IgD-negative memory B cell (primary cell): ENCODE results near the gene SLC10A7. TPM values are rescaled to one million over a fixed set of nuclear protein-coding genes. Genes with fewer than 3 reads are reported as not detected.
A peak's percentile ranks its signal among the peaks of the same experiment; 100 is the strongest.

Source experiments
- H3K27ac Mint-ChIP-seq, 3 donors: one replicate each; pipeline ENCODE4 v1.8.0; 2020 to 2022; ENCODE audit warnings: mild to moderate bottlenecking in 3 of 3, mixed read lengths in 3 of 3, moderate library complexity in 1 of 3
- H3K27me3 Mint-ChIP-seq: one replicate; pipeline ENCODE4 v1.8.0; 2021; ENCODE audit warnings: mixed read lengths
- H3K36me3 Mint-ChIP-seq: one replicate; pipeline ENCODE4 v1.8.0; 2020; ENCODE audit warnings: mild to moderate bottlenecking, mixed read lengths
- H3K4me1 Mint-ChIP-seq, 3 donors: one replicate each; pipeline ENCODE4 v1.8.0; 2020 to 2022; ENCODE audit warnings: mixed read lengths in 3 of 3, mild to moderate bottlenecking in 1 of 3
- H3K4me3 Mint-ChIP-seq, 4 donors: one replicate each; pipeline ENCODE4 v1.8.0; 2020 to 2022; ENCODE audit warnings: mild to moderate bottlenecking in 4 of 4, mixed read lengths in 4 of 4, moderate library complexity in 3 of 4
- H3K9me3 Mint-ChIP-seq, 3 donors: one replicate each; pipeline ENCODE4 v1.8.0; 2020 to 2021; ENCODE audit warnings: mixed read lengths in 3 of 3, mild to moderate bottlenecking in 1 of 3
- polyA plus RNA-seq: library from polyadenylated mRNA; unstranded; fragments of 300-500 nt; fragmentation: Illumina TruSeq; gene quantifications from one replicate; pipeline ENCODE4 v1.2.3, GENCODE V29; 2021

SLC10A7 gene
- polyA plus RNA-seq, 1 donor from 2014 or later: 8.3 TPM

DNA sequence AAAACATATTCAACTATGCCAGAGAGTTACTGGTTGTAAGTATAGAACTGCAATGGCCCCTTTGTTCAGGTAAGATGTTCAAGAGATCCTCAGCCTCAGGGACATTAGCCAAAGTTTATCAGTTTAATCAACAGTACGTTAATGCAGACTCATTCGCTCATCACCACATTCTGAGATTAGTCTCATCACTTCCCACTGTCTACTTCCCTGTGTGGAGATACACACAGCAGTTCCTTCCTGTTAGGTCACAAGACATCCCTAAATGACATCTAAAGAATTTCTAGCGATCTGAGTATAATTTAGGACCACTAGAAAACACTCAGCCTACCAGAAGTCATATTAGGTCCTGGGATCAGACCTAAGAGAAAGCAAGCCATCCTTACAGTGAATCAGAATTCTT, 10.4 kb downstream of the SLC10A7 start:
- H3K4me1 Mint-ChIP-seq: peaks cover 0 to 1% (median 0%) of the 10 kb centered on the region in 3 donors
- no peak overlapping the region for H3K4me3 Mint-ChIP-seq
- H3K27me3 Mint-ChIP-seq: no peaks in the 10 kb centered on the region
- no peaks in the 10 kb centered on the region for H3K9me3 Mint-ChIP-seq
- H3K36me3 Mint-ChIP-seq: peaks cover 12% of the 10 kb centered on the region
- no peak overlapping the region for H3K27ac Mint-ChIP-seq

GRCh38 chr4:146510942-146511341, 10.8 kb downstream of the SLC10A7 start:
- Mint-ChIP-seq H3K27ac (no peak overlapping the region), H3K36me3 (peaks cover 10% of the 10 kb centered on the region), H3K27me3 (no peaks in the 10 kb centered on the region), H3K9me3 (no peaks in the 10 kb centered on the region), H3K4me3 (no peak overlapping the region), H3K4me1 (peaks cover 0 to 1% (median 0%) of the 10 kb centered on the region in 3 donors)

DNA sequence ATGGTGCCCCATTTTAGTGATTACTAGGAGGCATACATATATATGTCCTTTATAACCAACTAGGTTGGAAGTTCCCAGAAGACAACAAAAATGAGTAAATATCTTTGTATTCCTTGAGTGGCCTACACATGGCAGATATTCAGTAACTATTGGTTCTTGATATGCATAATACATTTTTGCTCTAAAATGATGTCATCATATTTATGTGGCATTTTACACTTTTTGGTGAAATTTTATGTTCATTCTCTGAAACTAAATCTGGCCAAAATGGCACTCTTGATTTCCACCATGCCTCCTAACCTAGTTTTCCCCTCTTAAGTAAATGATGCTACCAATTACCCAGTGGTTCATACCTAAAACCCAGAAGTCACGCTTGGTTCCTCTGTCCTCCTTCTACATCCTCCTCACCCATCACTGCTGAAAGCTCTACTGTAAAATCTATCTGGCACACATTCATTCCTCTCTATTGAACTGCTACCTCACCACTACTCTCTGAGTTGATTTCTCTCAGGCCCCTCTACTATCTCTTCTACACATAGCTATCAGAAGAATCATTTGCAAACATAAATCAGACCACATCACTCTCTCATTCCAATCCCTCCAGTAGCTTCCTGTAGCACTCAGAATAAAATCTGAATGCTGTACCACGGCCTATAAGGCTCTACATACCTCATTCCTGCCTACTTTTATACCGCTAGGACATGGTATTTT, 13.4 kb downstream of the SLC10A7 start:
- no peak overlapping the region for H3K4me3 Mint-ChIP-seq
- H3K27ac Mint-ChIP-seq: peak overlapping the region in 1 of 3 donors; percentile 0
- no peaks in the 10 kb centered on the region for H3K27me3 Mint-ChIP-seq
- no peaks in the 10 kb centered on the region for H3K9me3 Mint-ChIP-seq
- H3K36me3 Mint-ChIP-seq: peaks cover 10% of the 10 kb centered on the region
- peaks cover 0 to 1% (median 0%) of the 10 kb centered on the region in 3 donors for H3K4me1 Mint-ChIP-seq

DNA sequence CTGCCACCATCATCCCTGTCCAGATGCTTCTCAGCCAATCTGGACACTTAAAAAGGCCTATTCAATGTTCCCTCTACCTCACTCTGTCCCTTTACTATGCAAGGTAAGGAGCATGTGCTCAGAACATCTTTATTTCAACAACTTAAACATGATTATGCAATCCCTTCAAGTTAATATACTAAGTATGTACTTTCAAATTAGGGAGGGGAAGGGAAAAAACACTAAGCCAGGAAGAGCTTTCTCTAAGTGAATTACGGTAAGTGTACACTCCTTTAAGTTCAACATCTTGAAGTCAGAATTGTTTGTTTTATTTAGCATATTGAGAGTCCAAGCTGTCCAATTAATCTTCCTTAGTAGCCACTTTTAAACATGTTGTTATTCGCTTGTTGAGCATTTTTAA, 14.1 kb downstream of the SLC10A7 start:
- H3K9me3 Mint-ChIP-seq: no peaks in the 10 kb centered on the region
- no peak overlapping the region for H3K27ac Mint-ChIP-seq
- peaks cover 0 to 1% (median 0%) of the 10 kb centered on the region in 3 donors for H3K4me1 Mint-ChIP-seq
- H3K36me3 Mint-ChIP-seq: peaks cover 16% of the 10 kb centered on the region
- H3K27me3 Mint-ChIP-seq: no peaks in the 10 kb centered on the region
- no peak overlapping the region for H3K4me3 Mint-ChIP-seq

DNA sequence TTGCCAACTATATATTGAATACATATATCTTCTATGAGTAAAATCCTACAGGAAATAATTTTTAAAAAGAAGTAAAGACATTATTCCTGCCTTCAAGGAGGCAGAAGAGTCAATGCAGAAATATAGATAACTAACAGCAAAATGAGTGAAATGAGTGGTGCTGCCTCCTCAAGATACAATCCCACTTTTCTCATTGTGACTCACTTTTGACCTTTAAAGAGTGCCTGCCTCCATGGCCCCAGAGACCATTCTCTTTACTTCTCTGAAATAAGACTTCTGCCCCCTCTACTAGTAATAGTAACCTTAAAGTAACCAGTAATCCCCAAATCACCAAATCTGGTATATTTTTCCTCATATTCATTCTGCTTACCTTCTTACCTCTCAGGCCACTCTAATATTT, 15.5 kb downstream of the SLC10A7 start:
- H3K9me3 Mint-ChIP-seq: no peaks in the 10 kb centered on the region
- H3K4me3 Mint-ChIP-seq: no peak overlapping the region
- H3K4me1 Mint-ChIP-seq: peaks cover 0 to 1% (median 0%) of the 10 kb centered on the region in 3 donors
- H3K27ac Mint-ChIP-seq: no peak overlapping the region
- H3K27me3 Mint-ChIP-seq: no peaks in the 10 kb centered on the region
- H3K36me3 Mint-ChIP-seq: peaks cover 19% of the 10 kb centered on the region

- Mint-ChIP-seq H3K4me1 (no peaks in the 10 kb centered on the region), H3K9me3 (no peaks in the 10 kb centered on the region), H3K4me3 (no peak overlapping the region), H3K36me3 (peaks cover 9% of the 10 kb centered on the region), H3K27me3 (no peaks in the 10 kb centered on the region), H3K27ac (no peak overlapping the region)
These were observed 21.5 kb downstream of the SLC10A7 start for GRCh38 chr4:146500216-146500615.

DNA sequence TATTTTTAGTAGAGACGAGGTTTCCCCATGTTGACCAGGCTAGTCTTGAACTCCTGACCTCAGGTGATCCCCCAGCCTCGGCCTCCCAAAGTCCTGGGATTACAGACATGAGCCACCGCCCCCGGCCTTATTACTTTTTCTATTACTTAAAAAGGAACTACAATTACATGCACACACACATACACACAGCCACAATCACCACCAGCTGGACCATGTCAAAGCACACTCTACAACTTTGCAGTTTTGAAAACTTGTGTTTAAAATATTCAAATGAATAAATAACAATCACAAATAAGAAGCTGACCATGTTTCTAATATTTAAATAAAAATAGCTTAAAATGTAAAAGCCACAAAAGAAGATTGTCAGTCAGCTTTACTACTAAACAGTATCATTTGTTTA, 23.4 kb downstream of the SLC10A7 start:
- no peaks in the 10 kb centered on the region for H3K4me1 Mint-ChIP-seq
- no peak overlapping the region for H3K27ac Mint-ChIP-seq
- no peaks in the 10 kb centered on the region for H3K27me3 Mint-ChIP-seq
- no peaks in the 10 kb centered on the region for H3K9me3 Mint-ChIP-seq
- peaks cover 9% of the 10 kb centered on the region for H3K36me3 Mint-ChIP-seq
- H3K4me3 Mint-ChIP-seq: no peak overlapping the region

DNA sequence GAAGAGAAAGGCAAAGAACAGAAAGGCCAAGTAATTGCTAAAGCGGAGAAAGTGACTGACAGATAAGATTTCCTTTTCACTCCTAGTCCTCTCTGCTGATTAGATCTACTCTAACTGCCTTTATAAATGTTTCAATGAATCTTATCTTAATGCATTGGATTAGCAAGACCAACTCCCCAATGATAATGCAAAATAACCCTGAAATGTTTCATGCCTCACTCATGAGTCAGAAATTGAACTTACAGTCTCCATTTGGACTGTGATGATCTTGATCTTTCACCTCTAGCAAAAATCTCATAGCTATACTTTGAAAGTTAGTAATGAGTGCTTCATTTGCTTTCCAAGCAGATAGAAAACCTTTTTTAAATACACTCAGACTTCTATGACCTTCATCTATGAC, 26.5 kb downstream of the SLC10A7 start:
- H3K27ac Mint-ChIP-seq: no peak overlapping the region
- H3K27me3 Mint-ChIP-seq: no peaks in the 10 kb centered on the region
- peaks cover 0 to 4% (median 1%) of the 10 kb centered on the region in 3 donors for H3K4me1 Mint-ChIP-seq
- no peak overlapping the region for H3K4me3 Mint-ChIP-seq
- peaks cover 5% of the 10 kb centered on the region for H3K36me3 Mint-ChIP-seq
- H3K9me3 Mint-ChIP-seq: no peaks in the 10 kb centered on the region

DNA sequence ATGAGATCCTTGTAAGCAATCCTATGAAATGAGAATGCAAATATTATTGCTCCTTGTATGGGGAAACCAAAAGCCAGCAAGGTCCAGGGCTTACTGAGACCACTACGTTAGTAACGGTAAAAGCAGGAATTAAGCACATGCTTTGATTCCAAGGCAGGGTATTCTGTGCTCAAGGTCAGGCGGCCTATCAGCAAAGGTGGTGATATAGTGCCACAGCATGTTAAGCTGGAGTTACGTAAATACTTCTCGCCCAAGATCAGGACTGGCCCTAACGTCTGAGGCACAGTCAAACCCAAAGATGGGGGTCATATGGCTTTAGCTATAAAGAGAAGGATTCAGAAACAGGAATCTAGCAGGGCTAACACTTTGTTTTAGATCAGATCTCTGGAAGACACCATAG, 27.6 kb downstream of the SLC10A7 start:
- Mint-ChIP-seq H3K27me3 (no peaks in the 10 kb centered on the region), H3K4me1 (peaks cover 0 to 6% (median 1%) of the 10 kb centered on the region in 3 donors), H3K9me3 (no peaks in the 10 kb centered on the region), H3K36me3 (peaks cover 5% of the 10 kb centered on the region), H3K4me3 (no peak overlapping the region), H3K27ac (no peak overlapping the region)

DNA sequence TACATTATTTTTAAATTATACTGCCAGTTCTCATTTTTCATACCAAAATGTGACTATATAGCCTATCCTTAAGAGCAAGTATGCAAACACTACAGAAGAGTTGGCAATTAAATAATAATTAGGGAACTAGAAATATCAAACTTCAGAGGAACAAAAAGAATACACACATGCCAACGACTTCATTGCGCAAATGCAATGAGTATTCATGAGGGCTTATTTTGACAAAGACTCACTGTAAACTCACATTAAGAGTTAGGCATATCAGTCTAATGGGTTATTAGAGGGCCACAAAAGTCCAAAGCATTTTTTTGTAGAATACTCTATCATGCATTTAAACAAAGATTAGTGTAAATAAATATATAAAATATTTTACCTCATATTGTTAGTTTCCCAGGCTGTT, 31.6 kb downstream of the SLC10A7 start:
- no peak overlapping the region for H3K27ac Mint-ChIP-seq

GRCh38 chr4:146488495-146489174, 33.1 kb downstream of the SLC10A7 start:
- Mint-ChIP-seq H3K27me3 (no peaks in the 10 kb centered on the region), H3K4me3 (no peak overlapping the region), H3K4me1 (peaks cover 11 to 16% (median 14%) of the 10 kb centered on the region in 3 donors), H3K27ac (no peak overlapping the region), H3K9me3 (peaks cover 0 to 7% (median 2%) of the 10 kb centered on the region in 3 donors), H3K36me3 (peaks cover 20% of the 10 kb centered on the region)

More for the DNA sequence above, 31.6 kb downstream of the SLC10A7 start:
- Mint-ChIP-seq H3K4me1 (peaks cover 11 to 16% (median 14%) of the 10 kb centered on the region in 3 donors), H3K9me3 (no peaks in the 10 kb centered on the region), H3K4me3 (no peak overlapping the region), H3K36me3 (peaks cover 11% of the 10 kb centered on the region), H3K27me3 (no peaks in the 10 kb centered on the region)

- H3K4me3 Mint-ChIP-seq: peak overlapping the region in 1 of 4 donors; percentile 23
- peaks cover 4 to 24% (median 11%) of the 10 kb centered on the region in 3 donors for H3K9me3 Mint-ChIP-seq
- H3K27ac Mint-ChIP-seq: peak overlapping the region in 1 of 3 donors; percentile 73
- H3K4me1 Mint-ChIP-seq: peaks cover 11 to 16% (median 14%) of the 10 kb centered on the region in 3 donors
- no peaks in the 10 kb centered on the region for H3K27me3 Mint-ChIP-seq
- peaks cover 33% of the 10 kb centered on the region for H3K36me3 Mint-ChIP-seq
These were observed 35.2 kb downstream of the SLC10A7 start for GRCh38 chr4:146486565-146486964.

- Mint-ChIP-seq H3K4me1 (peaks cover 11 to 13% (median 13%) of the 10 kb centered on the region in 3 donors), H3K4me3 (no peak overlapping the region), H3K27ac (no peak overlapping the region), H3K9me3 (peaks cover 4 to 24% (median 11%) of the 10 kb centered on the region in 3 donors), H3K36me3 (peaks cover 31% of the 10 kb centered on the region), H3K27me3 (no peaks in the 10 kb centered on the region)
These were observed 35.8 kb downstream of the SLC10A7 start for GRCh38 chr4:146485968-146486367.

DNA sequence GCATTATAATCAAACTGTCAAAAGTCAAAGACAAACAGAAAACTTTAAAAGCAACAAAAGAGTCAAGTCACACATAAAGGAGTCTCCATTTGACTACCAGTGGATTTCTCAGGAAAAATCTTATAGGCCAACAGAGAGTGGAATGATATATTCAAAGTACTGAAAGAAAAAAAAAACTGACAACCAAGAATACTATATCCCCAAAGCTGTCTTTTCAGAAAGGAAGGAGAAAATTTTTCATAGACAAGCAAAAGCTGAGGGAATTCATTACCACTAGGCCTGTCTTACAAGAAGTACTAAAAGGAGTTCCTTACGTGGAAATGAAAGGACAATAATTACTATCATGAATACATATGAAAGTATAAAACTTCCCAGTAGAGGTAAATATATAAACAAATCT, 39.0 kb downstream of the SLC10A7 start:
- Mint-ChIP-seq H3K9me3 (peaks cover 4 to 24% (median 13%) of the 10 kb centered on the region in 3 donors), H3K27me3 (no peaks in the 10 kb centered on the region), H3K27ac (no peak overlapping the region), H3K36me3 (peaks cover 35% of the 10 kb centered on the region), H3K4me1 (peaks cover 10 to 13% (median 11%) of the 10 kb centered on the region in 3 donors), H3K4me3 (no peak overlapping the region)

- Mint-ChIP-seq H3K27me3 (no peaks in the 10 kb centered on the region), H3K36me3 (peaks cover 39% of the 10 kb centered on the region), H3K4me3 (no peak overlapping the region), H3K27ac (peak overlapping the region in 1 of 3 donors; percentile 25), H3K9me3 (peaks cover 4 to 24% (median 13%) of the 10 kb centered on the region in 3 donors), H3K4me1 (peaks cover 0 to 3% (median 0%) of the 10 kb centered on the region in 3 donors)
These were observed 40.5 kb downstream of the SLC10A7 start for GRCh38 chr4:146481246-146481645.
